Measurements from ENCODE around the gene TSC2. TPM values are rescaled to one million over a fixed set of nuclear protein-coding genes. Genes with fewer than 3 reads are reported as not detected.

The TSC2 gene
- total RNA-seq (2014; rRNA removed; shearing (Covaris generic)), result 37.6 and 42.6 TPM in 2 replicates

DNA sequence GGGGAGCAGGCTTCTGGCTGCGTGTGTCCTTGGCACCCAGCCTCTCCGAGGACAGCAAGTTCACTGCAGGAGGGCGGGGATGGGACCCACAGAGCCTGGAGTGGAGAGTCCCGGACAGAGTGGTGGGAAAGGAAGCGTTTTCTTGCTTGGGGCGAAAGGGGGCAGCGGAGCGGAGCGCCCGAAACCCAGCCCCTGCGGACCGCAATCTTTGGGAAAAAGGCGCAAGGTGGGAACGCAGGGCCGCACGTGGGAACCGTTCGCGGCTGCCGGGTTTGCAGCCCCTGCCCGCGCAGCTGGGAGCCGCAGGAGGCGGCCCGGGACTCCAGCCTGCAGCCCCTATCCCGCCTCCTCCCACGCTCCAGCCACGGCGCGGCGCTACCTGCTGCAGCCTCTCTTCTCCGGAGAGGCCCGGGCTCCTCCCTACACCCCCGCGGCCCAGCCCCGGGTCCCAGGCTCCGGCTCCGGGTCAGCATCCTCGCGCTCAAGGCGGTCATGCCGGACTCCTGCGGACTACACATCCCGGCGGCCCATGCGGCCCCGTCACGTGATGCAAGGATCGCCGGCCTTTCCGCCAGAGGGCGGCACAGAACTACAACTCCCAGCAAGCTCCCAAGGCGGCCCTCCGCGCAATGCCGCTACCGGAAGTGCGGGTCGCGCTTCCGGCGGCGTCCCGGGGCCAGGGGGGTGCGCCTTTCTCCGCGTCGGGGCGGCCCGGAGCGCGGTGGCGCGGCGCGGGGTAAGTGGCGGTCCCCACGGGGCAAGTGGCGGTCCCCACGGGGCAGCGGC, at the start of gene TSC2, which contains the start of gene NTHL1:
Gene TSC2 (plus strand): TSS at position 656 of the 786 bp plus-strand sequence. CDS start 631 bp downstream, outside the sequence.
Gene NTHL1 (minus strand): TSS at position 505 of the 786 bp plus-strand sequence. CDS start 11 bp downstream, at position 494.
- Histone ChIP-seq H3K4me3 (ENCODE audit: insufficient read depth, low read depth, low read length) (peak within 1 kb of the TSS; percentile 87), H3K27me3 (ENCODE audit: control insufficient read depth, insufficient read depth, low read length) (no peaks in the 10 kb centered on the region), H3K36me3 (replicated peaks; ENCODE audit: control insufficient read depth, insufficient read depth, low read length) (peaks cover 6% of the 10 kb centered on the region)
- DNase-seq, result peak; percentile 99

DNA sequence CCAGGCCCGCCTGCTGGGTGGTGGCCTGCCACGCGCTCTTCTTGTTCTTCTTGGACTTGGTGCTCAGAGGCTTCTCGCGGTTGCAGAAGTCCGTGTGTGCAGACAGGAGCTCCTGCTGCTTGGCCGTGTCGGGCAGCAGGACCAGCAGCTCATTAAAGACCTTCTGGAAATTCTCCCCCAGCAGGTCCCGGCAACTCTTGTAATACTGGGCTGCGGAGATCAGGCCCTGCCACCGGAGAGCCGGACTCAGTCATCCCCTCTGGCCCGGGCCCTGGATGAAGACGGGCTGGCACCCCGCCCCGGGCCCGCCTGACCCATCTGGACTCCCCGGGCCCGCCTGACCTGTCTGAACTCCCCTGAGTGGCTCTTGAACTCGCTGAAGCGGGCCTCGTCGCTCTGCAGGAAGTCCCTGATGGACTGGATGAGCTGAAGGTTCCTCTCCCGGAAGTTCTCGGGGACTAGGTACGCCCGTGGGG, 49.4 kb upstream of the TSC2 start:
- no peak for DNase-seq
- Histone ChIP-seq H3K27me3 (ENCODE audit: control insufficient read depth, insufficient read depth, low read length) (no peaks in the 10 kb centered on the region), H3K4me3 (ENCODE audit: insufficient read depth, low read depth, low read length) (no peak overlapping the region), H3K36me3 (replicated peaks; ENCODE audit: control insufficient read depth, insufficient read depth, low read length) (peaks cover 23% of the 10 kb centered on the region)

GRCh38 chr16:1998852-1999801, 48.7 kb upstream of the TSC2 start:
- Histone ChIP-seq H3K4me3 (ENCODE audit: insufficient read depth, low read depth, low read length) (no peak overlapping the region), H3K36me3 (replicated peaks; ENCODE audit: control insufficient read depth, insufficient read depth, low read length) (peaks cover 23% of the 10 kb centered on the region), H3K27me3 (ENCODE audit: control insufficient read depth, insufficient read depth, low read length) (no peaks in the 10 kb centered on the region)
- no peak for DNase-seq

GRCh38 chr16:1999866-2000514, 47.8 kb upstream of the TSC2 start:
- DNase-seq, result no peak
- H3K36me3 ChIP-seq (replicated peaks; ENCODE audit: control insufficient read depth, insufficient read depth, low read length), result peaks cover 23% of the 10 kb centered on the region
- H3K4me3 ChIP-seq (ENCODE audit: insufficient read depth, low read depth, low read length), result no peak overlapping the region
- no peaks in the 10 kb centered on the region for H3K27me3 ChIP-seq (ENCODE audit: control insufficient read depth, insufficient read depth, low read length)

- DNase-seq, result no peak
- no peak overlapping the region for H3K4me3 ChIP-seq (ENCODE audit: insufficient read depth, low read depth, low read length)
- peaks cover 21% of the 10 kb centered on the region for H3K36me3 ChIP-seq (replicated peaks; ENCODE audit: control insufficient read depth, insufficient read depth, low read length)
- no peaks in the 10 kb centered on the region for H3K27me3 ChIP-seq (ENCODE audit: control insufficient read depth, insufficient read depth, low read length)
Measured at GRCh38 chr16:2001035-2001434, 46.8 kb upstream of the TSC2 start.

- Histone ChIP-seq H3K36me3 (replicated peaks; ENCODE audit: control insufficient read depth, insufficient read depth, low read length) (peaks cover 21% of the 10 kb centered on the region), H3K27me3 (ENCODE audit: control insufficient read depth, insufficient read depth, low read length) (no peaks in the 10 kb centered on the region), H3K4me3 (ENCODE audit: insufficient read depth, low read depth, low read length) (no peak overlapping the region)
- DNase-seq, result no peak
Measured at GRCh38 chr16:2001456-2002355, 46.1 kb upstream of the TSC2 start.

DNA sequence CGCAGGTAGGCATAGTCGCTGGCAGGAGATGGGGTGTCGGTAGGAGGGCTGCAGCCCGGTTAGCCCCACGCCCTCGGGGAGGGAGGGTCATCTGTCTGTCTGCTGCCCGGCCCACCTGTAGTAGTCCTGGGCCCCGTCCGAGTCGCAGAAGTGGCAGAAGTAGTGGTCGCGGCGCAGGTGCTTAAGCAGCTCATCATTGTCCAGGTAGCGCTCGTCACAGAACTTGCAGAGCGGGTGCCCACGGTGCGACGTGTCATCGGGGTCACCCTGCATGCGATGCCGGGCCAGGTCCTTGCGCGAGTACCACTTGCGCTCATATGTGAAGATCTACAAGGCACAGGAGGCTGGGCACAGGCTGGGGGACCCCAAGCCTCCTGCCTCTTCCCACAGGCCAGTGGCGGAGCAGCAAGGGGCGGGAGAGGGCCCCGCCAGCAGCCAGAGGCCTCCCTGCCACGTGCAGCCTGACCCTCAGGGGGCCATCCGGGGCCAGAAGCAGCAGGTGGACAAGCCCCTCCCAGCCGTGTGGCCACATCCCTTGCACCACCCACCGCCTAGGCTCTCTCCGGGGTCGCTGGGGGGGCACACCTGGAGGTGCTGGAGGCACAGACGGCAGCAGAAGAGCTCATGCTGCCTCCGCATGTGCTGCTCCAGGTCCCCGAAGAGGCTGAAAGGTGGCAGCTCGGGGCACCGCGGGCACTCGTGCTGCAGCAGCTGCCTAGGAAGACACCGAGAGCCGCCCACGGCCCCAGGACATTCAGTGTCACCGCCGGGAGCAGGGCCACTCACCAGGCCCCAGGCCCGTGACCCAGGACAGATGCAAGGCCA, 45.2 kb upstream of the TSC2 start:
- no peak overlapping the region for H3K4me3 ChIP-seq (ENCODE audit: insufficient read depth, low read depth, low read length)
- no peak for DNase-seq
- H3K27me3 ChIP-seq (ENCODE audit: control insufficient read depth, insufficient read depth, low read length), result no peaks in the 10 kb centered on the region
- peaks cover 20% of the 10 kb centered on the region for H3K36me3 ChIP-seq (replicated peaks; ENCODE audit: control insufficient read depth, insufficient read depth, low read length)

DNA sequence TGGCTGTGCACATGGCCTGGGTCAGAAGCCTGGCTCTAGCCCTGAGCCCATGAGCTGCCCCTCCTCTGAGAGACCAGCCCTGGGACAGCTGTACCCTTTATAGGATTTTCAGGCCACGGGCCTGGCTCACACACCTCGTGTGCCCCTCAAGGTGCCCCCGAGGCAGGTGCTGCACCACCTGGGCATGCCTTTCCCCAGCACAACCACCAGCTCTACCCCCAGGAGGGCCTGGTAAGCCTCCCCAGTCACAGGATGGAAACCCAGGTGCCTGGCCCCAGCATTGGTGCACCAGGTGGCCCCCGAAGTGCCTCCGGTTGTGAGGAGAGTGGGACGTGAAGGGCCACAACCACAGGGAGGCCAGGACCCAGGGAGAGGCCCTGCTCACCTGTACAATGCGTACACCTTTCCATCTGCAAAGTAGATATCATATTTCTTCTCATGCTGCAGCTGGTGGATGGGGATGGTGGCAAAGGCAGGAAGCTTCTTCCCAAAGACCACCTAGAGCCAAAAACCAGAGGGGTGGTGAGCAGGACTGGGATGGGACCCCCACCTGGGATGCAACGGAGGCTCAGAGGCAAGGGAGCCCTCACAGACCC, 44.5 kb upstream of the TSC2 start:
- Histone ChIP-seq H3K36me3 (replicated peaks; ENCODE audit: control insufficient read depth, insufficient read depth, low read length) (peaks cover 17% of the 10 kb centered on the region), H3K4me3 (ENCODE audit: insufficient read depth, low read depth, low read length) (no peak overlapping the region), H3K27me3 (ENCODE audit: control insufficient read depth, insufficient read depth, low read length) (no peaks in the 10 kb centered on the region)
- no peak for DNase-seq

DNA sequence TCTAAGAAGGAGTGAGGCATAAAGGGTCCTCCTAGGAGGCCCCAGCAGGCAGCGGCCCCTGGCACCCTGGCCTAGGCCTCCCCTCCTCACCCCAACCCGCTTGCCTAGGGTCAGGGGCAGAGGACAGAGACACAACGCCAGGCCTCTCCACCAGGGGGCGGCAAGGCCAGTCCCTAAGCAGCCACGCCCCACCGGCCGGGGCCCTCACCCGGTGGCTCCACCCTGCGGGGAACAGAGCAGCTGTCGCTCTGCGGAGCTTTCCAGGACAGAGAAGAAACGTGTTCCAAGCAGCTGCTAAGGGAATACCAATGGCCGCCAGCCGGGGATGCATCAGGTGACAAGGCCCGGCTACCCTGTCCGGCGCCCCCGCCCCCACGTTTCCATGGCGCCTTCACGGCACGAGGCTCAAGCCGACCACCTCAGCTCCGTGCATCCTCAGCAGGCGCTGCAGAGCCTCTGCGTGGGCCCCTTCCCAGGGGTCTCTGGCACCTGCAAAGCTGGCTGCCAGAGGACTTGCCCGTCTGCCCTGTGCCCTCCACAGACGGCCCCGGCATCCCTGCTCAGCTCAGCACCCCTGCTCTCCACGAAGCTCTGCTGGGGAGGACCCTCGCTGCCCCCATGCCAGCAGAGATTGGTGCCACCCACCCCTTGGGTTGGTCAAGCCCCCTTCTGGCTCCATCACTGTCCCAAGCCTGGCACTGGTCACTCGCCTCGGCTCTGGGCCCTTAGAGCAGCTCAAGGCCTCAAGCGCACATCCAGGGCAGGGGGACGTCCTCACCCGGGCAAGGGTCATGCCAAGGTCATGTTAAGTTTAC, 43.8 kb upstream of the TSC2 start:
- H3K27me3 ChIP-seq (ENCODE audit: control insufficient read depth, insufficient read depth, low read length), result no peaks in the 10 kb centered on the region
- no peak overlapping the region for H3K4me3 ChIP-seq (ENCODE audit: insufficient read depth, low read depth, low read length)
- DNase-seq, result peak; percentile 99
- H3K36me3 ChIP-seq (replicated peaks; ENCODE audit: control insufficient read depth, insufficient read depth, low read length), result peaks cover 15% of the 10 kb centered on the region

DNA sequence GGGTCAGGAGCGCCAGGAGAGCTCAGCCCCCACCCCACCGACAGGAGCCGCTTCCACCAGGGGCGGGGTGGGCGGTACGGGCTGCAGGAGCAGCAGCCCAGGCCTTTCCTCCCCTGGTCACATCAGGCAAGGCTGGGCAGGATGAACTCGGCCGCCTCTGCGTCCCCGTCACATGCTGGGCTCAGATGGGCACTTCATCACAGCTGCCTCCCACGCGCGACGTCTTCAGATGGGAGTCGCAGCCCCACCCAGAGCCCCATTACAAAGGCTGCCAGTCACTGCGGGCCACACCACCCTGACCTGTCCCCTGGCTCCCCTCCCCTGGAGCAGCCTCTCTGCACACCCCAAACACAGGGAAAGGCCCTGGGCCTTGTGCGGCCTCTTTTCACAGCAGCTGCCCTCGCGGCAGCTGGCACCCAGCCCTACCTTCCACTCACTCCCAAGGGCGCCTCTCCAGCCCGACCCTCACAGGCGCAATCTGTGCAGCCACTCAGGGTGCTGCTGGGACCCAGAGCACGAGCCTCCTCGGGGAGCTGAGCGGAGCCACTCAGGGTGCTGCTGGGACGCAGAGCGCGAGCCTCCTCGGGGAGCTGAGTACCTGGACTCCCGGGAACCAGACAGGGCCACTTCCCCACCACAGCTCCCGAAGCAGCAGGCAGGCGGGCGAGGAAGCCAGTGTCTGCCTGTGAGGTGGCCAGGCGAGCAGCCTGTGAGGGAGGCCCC, 42.8 kb upstream of the TSC2 start:
- peaks cover 15% of the 10 kb centered on the region for H3K36me3 ChIP-seq (replicated peaks; ENCODE audit: control insufficient read depth, insufficient read depth, low read length)
- no peaks in the 10 kb centered on the region for H3K27me3 ChIP-seq (ENCODE audit: control insufficient read depth, insufficient read depth, low read length)
- H3K4me3 ChIP-seq (ENCODE audit: insufficient read depth, low read depth, low read length), result no peak overlapping the region
- no peak for DNase-seq

DNA sequence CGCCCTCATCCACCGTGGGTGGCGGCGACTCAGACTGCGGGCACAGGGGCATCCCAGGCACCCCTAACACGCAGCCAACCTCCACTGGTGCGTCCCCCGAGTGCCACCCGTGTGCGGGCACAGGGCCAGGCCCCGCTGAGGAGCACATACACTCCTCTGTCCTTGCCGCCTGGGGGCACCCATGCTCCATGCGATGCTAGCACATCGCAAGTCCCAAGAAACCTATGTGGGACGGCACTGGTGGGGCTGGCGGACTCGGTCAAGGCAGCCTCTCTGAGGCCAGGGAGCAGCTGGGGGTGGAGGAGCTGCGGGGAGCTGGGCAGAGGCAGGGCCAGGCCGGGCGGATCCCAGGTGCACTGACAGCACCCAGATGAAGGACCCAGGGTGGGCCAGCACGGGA, 42.1 kb upstream of the TSC2 start:
- Histone ChIP-seq H3K27me3 (ENCODE audit: control insufficient read depth, insufficient read depth, low read length) (no peaks in the 10 kb centered on the region), H3K4me3 (ENCODE audit: insufficient read depth, low read depth, low read length) (no peak overlapping the region), H3K36me3 (replicated peaks; ENCODE audit: control insufficient read depth, insufficient read depth, low read length) (peaks cover 13% of the 10 kb centered on the region)
- DNase-seq, result peak; percentile 79
